ENCODE measurements around the gene MUC5AC.

MUC5AC gene

DNA sequence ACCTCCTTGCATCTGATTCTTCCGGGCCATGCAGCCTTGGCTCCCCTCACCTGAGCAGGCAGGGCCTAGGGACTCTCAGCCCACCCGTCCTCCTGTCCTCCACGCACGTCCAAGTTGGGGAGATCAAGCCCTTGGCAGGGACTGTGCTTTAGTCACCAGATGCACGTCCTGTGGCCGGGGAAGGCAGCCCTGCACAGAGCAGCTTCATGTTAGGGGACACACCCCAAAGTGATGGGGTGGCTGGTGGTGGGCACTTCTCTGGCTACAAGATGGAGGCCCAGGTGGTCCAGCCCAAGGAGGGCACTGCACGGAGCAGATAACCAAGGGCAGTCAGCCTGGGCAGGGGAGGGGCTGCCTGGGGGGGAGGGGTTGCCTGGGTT lies 66.3 kb downstream of the MUC5AC start:
- no peak for DNase-seq (ENCODE audit: low read depth in 2 of 2)

DNA sequence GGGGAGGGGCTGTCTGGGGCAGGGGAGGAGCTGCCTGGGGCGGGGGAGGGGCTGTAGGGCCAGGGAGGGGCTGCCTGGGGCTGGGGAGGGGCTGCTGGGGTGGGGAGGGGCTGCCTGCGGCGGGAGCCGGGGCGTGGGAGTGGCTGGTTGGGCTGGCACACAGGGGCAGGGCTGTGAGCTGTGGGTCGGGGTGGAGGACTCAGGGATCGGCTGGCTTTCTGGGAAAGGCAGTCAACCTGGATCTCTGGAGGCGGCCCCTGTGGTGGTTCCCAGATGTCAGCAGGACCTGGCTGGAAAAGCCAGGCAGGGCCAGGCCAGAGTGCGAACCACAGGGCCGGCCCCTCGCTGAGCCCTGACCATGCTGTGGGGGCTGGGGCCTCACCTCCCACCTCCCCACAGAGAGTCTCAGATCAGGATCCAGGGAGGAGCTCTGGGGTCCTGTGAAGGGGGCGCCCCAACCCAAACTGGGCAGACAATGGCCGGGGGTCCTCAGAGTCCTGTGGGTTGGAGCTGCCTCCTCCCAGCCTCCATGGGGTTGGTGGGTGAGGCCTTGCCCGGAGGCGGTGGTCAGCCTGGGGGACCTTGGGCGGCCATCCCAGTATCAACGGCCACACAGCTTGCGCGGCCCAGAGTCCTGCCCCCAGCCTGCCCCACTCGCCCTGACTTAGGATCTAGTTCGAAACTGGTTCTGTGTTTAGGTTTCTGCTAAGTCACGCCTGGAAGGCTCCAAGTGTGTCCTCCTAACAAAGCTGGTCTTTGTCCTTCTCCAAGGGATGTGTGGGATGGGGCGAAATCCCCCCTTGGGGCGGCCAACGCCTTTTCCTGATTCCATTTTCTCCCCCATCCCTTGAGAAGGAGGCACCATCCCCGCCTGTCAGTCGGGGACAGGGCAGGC lies 67.0 kb downstream of the MUC5AC start:
- DNase-seq (ENCODE audit: low read depth in 2 of 2), result no peak

DNA sequence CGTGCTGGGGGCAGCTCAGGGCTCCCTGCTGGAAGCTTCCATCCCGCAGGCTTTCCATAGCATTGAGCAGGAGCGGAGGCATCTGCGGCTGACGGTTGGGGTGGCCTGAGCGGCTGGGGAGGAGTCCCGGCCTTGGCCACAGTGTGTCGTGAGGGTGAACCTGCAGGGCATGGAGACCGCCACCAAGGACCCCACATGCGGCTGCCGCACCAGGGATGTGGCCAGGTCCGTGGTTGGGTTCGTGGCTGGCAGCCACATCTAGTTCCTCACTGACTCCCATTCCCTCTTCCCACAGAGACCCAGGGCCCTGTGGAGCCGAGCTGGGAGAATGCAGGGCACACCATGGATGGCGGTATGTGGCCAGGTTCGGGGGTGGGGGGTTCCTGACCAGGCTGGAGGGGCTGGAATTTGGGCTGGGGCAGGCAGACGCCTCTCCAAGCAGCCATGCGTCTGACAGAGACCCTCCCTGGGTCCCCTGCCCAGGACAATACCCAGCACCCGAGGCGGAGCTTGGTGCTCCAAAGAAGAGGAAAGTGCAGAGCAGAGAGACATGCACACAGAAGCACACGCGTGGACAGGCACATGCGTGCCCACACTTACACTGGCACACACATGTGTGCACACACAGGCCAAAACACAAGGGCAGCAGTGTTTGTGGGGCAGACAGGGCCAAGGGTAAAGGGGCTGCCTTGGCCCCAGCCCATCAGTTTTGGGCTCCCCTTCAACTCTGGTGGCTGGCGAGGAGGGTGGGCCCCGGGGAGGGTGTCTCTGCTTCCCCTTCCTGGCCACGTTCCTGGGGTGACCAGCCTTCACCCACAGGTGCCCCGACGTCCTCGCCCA lies 67.9 kb downstream of the MUC5AC start:
- DNase-seq (ENCODE audit: low read depth in 2 of 2), result no peak

DNA sequence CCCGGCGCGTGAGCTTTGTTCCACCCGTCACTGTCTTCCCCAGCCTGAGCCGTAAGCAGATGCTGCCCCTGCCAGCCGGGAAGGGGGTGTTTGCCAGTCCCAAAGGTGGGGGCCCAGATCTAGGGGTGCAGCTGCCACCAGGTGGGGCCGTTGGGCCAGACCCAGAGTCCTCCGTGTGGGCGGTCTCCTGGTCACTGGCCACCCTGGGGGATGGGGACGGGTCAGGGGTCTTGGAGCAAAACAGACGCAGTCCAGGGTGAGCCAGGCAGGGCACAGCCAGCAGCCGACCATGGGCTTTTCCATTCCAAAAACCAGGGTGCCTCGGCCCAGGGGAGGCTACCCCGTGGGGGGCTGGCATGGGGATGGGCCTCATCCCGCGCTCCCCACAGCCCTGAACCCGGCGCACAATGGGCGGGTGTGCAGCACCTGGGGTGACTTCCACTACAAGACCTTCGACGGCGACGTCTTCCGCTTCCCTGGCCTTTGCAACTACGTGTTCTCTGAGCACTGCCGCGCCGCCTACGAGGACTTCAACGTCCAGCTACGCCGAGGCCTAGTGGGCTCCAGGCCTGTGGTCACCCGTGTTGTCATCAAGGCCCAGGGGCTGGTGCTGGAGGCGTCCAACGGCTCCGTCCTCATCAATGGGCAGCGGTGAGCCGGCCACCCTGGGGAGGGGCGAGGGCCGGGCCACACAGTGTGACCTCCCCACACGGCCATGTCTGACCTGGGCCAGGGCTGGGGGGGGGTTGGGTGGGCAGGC lies 68.7 kb downstream of the MUC5AC start:
- DNase-seq (ENCODE audit: low read depth in 2 of 2), result no peak

DNA sequence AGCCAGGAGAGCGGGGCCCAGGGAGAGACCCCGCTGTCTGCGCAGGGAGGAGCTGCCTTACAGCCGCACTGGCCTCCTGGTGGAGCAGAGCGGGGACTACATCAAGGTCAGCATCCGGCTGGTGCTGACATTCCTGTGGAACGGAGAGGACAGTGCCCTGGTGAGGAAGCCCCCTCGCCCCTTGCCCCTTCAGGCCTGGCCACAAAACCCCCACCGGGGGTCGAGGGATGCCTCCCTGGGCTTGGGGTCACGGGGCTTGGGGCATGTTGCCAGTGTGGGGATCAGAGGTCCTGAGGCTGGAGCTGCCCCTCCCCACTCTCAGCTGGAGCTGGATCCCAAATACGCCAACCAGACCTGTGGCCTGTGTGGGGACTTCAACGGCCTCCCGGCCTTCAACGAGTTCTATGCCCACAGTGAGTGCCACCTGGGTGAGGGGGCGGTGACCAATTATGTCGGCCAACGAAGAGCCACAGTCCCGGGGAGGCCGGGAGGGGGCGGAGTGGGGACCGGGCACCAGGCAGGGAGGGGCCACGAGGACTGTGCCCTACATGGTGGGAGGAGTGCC lies 69.3 kb downstream of the MUC5AC start:
- DNase-seq (ENCODE audit: low read depth in 2 of 2), result no peak

DNA sequence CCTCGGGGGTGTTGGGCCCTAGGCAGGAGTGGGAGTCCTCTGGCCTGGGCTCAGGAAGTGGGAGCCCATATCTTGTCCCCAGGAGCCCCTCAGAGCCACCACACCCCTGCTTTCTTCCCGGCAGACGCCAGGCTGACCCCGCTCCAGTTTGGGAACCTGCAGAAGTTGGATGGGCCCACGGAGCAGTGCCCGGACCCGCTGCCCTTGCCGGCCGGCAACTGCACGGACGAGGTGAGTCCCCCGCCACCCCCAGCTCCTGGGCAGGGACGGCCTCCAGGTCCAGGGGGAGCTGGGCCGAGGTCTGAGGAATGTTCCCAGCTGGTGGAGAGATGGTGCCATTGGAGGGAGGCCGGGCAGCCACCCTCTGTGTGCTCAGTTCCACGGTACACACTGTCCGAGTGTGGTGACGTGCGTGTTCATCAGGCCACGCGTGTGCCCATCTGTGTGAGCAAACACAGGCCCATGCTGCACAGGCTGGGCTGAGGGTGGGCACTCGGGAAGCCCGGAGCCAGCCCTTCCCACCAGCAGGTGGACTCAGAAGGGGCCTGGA lies 69.9 kb downstream of the MUC5AC start:
- no peak for DNase-seq (ENCODE audit: low read depth in 2 of 2)

DNA sequence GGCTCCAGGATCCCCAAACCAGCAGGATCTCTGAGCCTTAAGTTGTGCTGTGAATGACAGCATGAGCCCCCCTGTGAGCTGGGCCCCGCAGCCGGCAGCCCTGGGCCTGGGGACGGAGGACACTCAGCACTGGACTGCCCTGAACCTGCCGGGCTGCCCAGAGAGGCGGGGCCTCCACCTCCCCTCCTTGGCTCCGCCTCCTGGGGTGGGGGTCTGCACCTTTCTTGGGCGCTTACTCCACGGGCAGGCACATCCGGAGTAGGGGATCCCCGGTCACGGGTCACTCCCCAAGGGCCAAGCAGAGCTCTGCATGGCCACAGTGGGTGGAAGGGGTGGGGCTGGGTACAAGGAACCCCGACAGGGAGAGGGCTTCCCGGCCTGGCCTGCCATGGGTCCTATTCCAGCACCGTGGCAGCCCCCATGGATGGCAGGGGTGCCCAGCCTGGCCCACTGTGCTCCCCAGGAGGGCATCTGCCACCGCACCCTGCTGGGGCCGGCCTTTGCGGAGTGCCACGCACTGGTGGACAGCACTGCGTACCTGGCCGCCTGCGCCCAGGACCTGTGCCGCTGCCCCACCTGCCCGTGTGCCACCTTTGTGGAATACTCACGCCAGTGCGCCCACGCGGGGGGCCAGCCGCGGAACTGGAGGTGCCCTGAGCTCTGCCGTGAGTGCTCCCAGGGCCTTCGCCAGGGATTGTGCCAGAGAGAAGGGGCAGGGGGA lies 70.5 kb downstream of the MUC5AC start:
- DNase-seq (ENCODE audit: low read depth in 2 of 2), result no peak

DNA sequence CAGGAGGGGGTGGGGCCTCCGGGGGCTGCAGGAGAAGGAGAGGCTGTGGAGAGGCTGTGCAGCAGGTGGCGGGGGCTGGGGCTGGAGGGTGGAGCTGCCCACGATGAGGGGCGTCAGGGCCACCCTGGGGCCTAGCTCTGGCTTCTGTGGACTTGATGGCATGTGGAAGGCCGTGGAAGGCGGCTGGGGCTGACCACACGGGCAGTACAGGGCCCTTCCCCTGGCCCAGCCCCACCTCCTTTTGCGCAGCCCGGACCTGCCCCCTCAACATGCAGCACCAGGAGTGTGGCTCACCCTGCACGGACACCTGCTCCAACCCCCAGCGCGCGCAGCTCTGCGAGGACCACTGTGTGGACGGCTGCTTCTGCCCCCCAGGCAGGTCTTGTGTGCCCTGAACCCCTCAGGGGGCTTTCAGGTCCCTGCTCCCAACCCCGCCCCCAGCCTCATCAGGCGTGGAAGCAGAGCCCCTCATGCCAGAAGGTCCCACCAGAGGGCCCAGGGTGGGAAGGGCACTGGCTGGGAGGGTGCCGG lies 71.2 kb downstream of the MUC5AC start:
- no peak for DNase-seq (ENCODE audit: low read depth in 2 of 2)

DNA sequence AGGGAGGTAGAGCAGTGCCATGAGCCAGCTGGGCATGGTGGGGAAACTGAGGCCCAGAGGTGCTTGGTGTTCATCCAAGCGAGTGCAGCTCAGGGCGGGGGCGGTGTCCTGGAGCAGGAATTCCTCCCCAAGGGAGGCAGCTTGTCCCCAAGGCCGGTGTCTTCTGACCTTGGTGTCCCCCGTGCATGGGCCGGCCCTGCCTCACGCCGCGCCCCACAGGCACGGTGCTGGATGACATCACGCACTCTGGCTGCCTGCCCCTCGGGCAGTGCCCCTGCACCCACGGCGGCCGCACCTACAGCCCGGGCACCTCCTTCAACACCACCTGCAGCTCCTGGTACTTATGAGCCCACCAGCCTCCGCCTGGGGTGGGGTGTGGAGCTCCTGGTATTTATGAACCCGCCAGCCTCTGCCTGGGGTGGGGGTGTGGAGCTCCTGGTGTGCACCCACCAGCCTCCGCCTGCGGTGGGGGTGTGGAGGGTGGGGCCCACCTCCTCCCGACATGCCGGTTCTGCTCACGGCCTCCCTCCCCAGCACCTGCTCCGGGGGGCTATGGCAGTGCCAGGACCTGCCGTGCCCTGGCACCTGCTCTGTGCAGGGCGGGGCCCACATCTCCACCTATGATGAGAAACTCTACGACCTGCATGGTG lies 71.8 kb downstream of the MUC5AC start:
- no peak for DNase-seq (ENCODE audit: low read depth in 2 of 2)

DNA sequence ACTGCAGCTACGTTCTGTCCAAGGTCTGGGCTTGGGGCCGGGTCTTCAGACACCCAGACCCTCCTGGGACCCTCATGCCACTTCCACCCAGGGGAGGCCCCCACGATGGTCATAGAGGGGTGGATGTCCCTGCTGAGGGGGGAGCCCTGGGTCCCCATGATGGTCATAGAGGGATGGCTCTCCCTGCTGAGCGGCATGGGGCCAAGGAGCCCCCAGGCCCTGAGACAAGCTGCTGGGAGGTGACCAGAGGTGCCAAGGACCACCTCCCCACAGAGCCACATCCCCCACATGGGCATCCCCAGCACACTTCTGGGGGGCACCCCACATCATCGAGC lies 72.3 kb downstream of the MUC5AC start:
- no peak for DNase-seq (ENCODE audit: low read depth in 2 of 2)

DNA sequence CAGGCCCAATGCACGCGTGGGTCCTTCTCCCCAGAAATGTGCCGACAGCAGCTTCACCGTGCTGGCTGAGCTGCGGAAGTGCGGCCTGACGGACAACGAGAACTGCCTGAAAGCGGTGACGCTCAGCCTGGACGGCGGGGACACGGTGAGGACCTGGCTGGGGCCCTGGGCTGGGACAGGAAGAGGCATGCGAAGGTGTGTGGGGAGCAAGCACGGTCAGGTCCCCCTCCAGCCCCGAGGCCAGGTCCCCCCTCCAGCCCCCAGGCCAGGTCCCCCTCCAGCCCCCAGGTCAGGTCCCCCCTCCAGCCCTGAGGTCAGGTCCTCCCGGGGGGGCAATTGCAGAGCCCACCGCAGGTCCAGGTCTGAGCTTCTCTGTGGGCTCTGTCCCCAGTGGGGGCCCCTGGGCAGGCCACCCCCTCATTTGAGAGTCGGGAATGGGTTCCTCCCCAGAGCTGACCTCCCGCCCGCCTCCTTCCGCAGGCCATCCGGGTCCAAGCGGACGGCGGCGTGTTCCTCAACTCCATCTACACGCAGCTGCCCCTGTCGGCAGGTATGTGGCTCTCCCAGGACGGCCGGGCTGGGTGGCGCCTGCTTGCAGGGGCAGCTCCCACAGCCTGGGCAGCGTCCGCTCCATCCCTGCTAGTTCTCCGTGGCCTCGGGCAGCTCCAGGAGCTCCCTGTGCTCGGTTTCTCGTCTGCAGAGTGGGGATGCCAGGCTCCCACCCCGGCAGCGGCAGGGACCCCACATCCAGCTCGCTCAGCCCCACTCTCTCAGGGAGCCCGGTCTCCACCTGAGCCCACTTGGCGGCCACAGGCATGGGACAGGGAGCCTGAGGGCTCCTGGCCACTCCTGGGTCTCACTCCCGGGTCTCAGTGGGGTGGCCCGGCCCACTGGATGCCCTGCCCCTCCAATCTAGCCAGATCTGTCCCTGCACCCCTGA lies 73.0 kb downstream of the MUC5AC start:
- no peak for DNase-seq (ENCODE audit: low read depth in 2 of 2)

DNA sequence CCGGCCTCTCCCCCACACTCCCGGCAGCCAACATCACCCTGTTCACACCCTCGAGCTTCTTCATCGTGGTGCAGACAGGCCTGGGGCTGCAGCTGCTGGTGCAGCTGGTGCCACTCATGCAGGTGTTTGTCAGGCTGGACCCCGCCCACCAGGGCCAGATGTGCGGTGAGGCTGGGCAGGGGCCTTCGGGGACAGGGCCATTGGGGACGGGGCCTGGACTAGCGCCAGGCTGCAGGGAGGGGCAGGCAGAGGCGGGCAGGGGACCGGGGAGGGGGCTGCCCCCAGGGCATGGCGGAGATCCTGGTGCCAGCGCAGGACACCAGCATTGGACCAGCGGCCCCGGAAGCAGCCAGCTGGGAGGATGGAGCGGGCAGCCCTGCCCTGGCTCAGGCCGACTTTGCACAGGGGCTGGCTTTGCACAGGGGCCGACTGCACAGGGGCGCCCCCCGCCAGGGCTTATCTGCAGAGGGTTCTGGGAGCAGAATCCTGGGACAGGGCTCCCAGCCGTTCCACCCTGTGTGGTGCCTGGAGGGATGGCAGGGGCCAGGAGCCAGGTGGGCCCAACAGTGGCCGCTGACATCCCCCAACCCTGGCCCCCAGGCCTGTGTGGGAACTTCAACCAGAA lies 73.8 kb downstream of the MUC5AC start:
- no peak for DNase-seq (ENCODE audit: low read depth in 2 of 2)

DNA sequence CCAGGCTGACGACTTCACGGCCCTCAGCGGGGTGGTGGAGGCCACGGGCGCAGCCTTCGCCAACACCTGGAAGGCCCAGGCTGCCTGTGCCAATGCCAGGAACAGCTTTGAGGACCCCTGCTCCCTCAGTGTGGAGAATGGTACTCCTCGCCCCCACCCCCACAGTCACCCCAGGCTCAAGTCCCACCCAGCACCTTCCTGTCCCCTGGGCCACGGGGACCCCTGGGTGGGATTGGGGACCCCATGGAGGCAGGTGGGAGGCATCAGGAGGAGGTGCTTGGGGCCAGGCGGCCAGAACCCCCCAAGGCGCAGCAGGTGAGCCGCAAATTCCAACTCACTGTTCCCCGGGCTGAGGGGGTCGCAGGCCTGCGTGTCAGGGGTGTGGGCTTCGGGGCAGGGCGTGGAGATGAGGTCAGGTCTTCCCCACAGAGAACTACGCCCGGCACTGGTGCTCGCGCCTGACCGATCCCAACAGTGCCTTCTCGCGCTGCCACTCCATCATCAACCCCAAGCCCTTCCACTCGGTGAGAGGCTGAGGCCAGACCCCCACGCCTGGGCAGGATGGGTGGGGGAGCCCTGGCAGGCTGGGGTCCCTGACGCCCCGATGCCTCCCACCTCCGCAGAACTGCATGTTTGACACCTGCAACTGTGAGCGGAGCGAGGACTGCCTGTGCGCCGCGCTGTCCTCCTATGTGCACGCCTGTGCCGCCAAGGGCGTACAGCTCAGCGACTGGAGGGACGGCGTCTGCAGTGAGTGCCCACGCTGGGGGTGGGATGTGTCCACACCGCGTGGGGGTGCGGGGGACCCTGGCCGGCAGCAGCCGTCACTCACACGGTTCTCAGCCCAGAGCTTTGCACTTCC lies 74.5 kb downstream of the MUC5AC start:
- DNase-seq (ENCODE audit: low read depth in 2 of 2), result no peak

DNA sequence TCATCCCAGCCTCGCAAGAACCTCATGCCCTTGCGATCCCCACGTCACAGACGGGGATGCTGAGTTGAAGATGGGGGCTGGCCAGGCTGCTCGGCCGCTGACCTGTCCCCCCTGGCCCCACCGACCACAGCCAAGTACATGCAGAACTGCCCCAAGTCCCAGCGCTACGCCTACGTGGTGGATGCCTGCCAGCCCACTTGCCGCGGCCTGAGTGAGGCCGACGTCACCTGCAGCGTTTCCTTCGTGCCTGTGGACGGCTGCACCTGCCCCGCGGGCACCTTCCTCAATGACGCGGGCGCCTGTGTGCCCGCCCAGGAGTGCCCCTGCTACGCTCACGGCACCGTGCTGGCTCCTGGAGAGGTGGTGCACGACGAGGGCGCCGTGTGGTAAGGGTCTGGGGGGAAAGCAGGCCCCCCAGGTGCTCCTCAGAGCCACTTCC lies 75.1 kb downstream of the MUC5AC start:
- no peak for DNase-seq (ENCODE audit: low read depth in 2 of 2)

DNA sequence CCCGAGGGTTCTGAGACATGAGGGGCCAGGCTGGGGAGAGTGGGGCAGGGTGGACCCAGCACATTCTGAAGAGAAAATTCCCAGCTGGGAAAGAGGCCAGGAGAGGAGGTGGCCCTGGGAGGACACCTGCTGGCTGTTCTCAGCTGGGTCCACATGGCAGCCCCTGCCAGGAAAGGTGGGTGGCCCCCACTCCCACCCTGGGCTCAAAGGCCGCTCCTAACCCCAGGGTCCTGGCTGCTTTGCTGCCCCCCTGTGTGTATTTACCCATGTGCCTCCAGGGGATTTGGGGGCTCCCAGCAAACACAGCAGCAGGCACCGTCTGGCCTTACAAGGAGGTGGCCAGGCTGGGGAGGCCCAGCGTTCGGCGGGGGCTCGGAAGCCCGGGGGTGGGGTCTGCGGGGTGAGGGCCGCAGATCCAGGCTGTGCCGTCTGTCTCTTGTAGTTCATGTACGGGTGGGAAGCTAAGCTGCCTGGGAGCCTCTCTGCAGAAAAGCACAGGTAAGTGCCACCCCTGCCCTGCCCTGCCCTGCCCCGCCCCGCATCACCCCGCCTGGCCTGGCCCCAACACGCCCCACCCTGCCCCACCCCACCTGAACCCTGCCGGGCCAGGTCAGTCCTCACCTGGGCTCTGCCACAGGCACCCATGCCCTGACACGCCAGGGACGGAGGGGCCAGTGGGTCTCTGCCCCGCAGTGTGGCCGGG lies 75.7 kb downstream of the MUC5AC start:
- no peak for DNase-seq (ENCODE audit: low read depth in 2 of 2)

DNA sequence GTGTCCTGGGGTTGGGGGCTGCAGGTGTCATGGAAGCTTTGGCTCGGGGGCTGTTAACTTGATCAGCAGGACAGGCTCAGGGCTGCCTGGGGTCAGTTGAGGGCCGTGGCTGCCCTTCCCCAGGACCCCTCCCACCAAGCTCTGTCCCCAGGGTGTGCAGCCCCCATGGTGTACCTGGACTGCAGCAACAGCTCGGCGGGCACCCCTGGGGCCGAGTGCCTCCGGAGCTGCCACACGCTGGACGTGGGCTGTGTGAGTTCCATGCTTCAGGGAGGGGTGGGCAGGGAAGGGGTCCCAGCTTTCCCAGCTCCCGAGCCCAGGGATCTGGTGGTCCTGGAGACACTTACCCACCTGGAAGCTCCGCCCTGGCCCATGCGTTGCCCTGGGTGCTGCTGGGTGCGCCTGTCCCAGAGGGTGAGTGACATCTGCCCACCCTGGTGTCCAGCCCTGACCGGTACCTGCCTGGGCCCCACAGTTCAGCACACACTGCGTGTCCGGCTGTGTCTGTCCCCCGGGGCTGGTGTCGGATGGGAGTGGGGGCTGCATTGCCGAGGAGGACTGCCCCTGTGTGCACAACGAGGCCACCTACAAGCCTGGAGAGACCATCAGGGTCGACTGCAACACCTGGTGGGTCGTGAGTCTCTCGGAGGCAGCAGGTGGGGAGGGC lies 76.4 kb downstream of the MUC5AC start:
- DNase-seq (ENCODE audit: low read depth in 2 of 2), result no peak
